H1 (cell line): ENCODE results near the gene PLA2G4E. TPM values are rescaled to one million over a fixed set of nuclear protein-coding genes. Genes with fewer than 3 reads are reported as not detected.

Experiments
- CTCF ChIA-PET: fragments of 300-600 bp; sonication (Branson Sonifier 250); formaldehyde crosslinking; loops from one replicate; lab custom pipeline; 2021; ENCODE audit not compliant: partially characterized antibody; lab: Charles Lee
- POLR2A ChIA-PET: fragments of 300-600 bp; sonication (Branson Sonifier 250); formaldehyde crosslinking; loops from one replicate; lab custom pipeline; 2021; ENCODE audit warnings: inconsistent platforms; ENCODE audit not compliant: partially characterized antibody; lab: Charles Lee
- DNase-seq, 2 experiments: peaks; one replicate each; pipeline versions ENCODE4 v3.0.0 to v3.0.0-alpha.2; 2010 to 2022; ENCODE audit warnings: low spot score in 2 of 2, low read depth in 1 of 2, mixed read lengths in 1 of 2
- FAIRE-seq: peaks from 2 replicates; lab custom pipeline; 2011; peaks lifted over from hg19 to GRCh38; lab: Jason Lieb, UNC
- H2AFZ ChIP-seq: 2 replicates; pipeline ENCODE4 v1.8.1; 2012; ENCODE audit warnings: low read length, inconsistent platforms
- H2AK5ac ChIP-seq: 2 replicates; pipeline ENCODE4 v1.6.1; 2013; ENCODE audit warnings: low read depth, low read length
- H2BK120ac ChIP-seq: replicated peaks from 2 replicates; pipeline ENCODE3; 2013; ENCODE audit warnings: low read depth, low read length, inconsistent platforms
- H2BK12ac ChIP-seq: 2 replicates; pipeline ENCODE4 v1.6.1; 2013; ENCODE audit warnings: low read depth, low read length
- H2BK15ac ChIP-seq: 2 replicates; pipeline ENCODE4 v1.6.1; 2013; ENCODE audit warnings: low read length
- H2BK20ac ChIP-seq: 2 replicates; pipeline ENCODE4 v1.6.1; 2013; ENCODE audit warnings: low read length
- H2BK5ac ChIP-seq: 2 replicates; pipeline ENCODE4 v1.6.1; 2013; ENCODE audit warnings: low read depth, low read length
- H3K14ac ChIP-seq: 2 replicates; pipeline ENCODE4 v1.6.1; 2013; ENCODE audit warnings: inconsistent platforms; ENCODE audit not compliant: insufficient read length
- H3K18ac ChIP-seq: 2 replicates; pipeline ENCODE4 v1.6.1; 2013; ENCODE audit warnings: low read length; ENCODE audit errors: extremely low read depth
- H3K23ac ChIP-seq: 2 replicates; pipeline ENCODE4 v1.6.1; 2013; ENCODE audit warnings: inconsistent platforms; ENCODE audit not compliant: insufficient read length
- H3K23me2 ChIP-seq: 2 replicates; pipeline ENCODE4 v1.6.1; 2013; ENCODE audit warnings: low read depth, low read length
- H3K27ac ChIP-seq: 2 replicates; pipeline ENCODE4 v1.6.1; 2011; ENCODE audit warnings: low read depth, low read length, inconsistent platforms
- H3K27me3 ChIP-seq, 4 experiments: replicated peaks in 1 of 4; 1 replicate in 1 of 4; 2 replicates in 3 of 4; pipeline versions ENCODE4 v1.6.1 to v1.8.1; 2011 to 2013; ENCODE audit warnings: low read length in 3 of 4, mild to moderate bottlenecking in 3 of 4, inconsistent platforms in 2 of 4, mixed read lengths in 2 of 4, moderate library complexity in 1 of 4; ENCODE audit not compliant: control insufficient read depth in 3 of 4, insufficient read depth in 3 of 4; ENCODE audit errors: extremely low read depth in 1 of 4
- H3K36me3 ChIP-seq, 4 experiments: 2 replicates each; pipeline versions ENCODE4 v1.6.1 to v1.8.1; 2011 to 2013; ENCODE audit warnings: mild to moderate bottlenecking in 4 of 4, low read length in 3 of 4, moderate library complexity in 2 of 4, control low read depth in 1 of 4, inconsistent platforms in 1 of 4; ENCODE audit not compliant: insufficient read depth in 4 of 4, control insufficient read depth in 2 of 4
- H3K4ac ChIP-seq: replicated peaks from 2 replicates; pipeline ENCODE3; 2013; ENCODE audit warnings: low read length, low read depth, mixed read lengths, inconsistent platforms; ENCODE audit not compliant: insufficient read length
- H3K4me1 ChIP-seq, 4 experiments: replicated peaks in 1 of 4; 1 replicate in 1 of 4; 2 replicates in 3 of 4; pipeline versions ENCODE4 v1.6.1 to v1.8.1; 2011 to 2013; ENCODE audit warnings: low read length in 3 of 4, inconsistent platforms in 2 of 4, mixed read lengths in 1 of 4; ENCODE audit not compliant: insufficient read depth in 4 of 4, control insufficient read depth in 3 of 4
- H3K4me2 ChIP-seq, 2 experiments: 2 replicates each; pipeline versions ENCODE4 v1.6.1 to v1.8.1; 2011 to 2013; ENCODE audit warnings: low read depth in 2 of 2, low read length in 2 of 2, control low read depth in 1 of 2, inconsistent platforms in 1 of 2, mild to moderate bottlenecking in 1 of 2; ENCODE audit not compliant: insufficient read depth in 1 of 2
- H3K4me3 ChIP-seq, 4 experiments: fragments of 200-600, 300-600 bp in 1 of 4; sonication (generic), shearing (Covaris generic), sonication (Bioruptor Twin) in 1 of 4; 2 replicates each; pipeline versions ENCODE4 v1.5.1 to v1.8.1; 2011 to 2016; ENCODE audit warnings: low read length in 4 of 4, low read depth in 3 of 4, control low read depth in 2 of 4, inconsistent platforms in 2 of 4, mild to moderate bottlenecking in 2 of 4, mixed read lengths in 1 of 4, moderate library complexity in 1 of 4; ENCODE audit not compliant: insufficient read depth in 2 of 4; ENCODE audit errors: extremely low read depth in 1 of 4
- H3K56ac ChIP-seq: replicated peaks from 2 replicates; pipeline ENCODE3; 2013; ENCODE audit warnings: low read depth, mild to moderate bottlenecking, mixed read lengths, low read length, inconsistent platforms; ENCODE audit not compliant: insufficient read length
- H3K79me1 ChIP-seq: 2 replicates; pipeline ENCODE4 v1.6.1; 2013; ENCODE audit warnings: low read depth, low read length, control low read depth
- H3K79me2 ChIP-seq, 2 experiments: 2 replicates each; pipeline versions ENCODE4 v1.6.1 to v1.8.1; 2012 to 2013; ENCODE audit warnings: low read length in 2 of 2, mild to moderate bottlenecking in 2 of 2, inconsistent platforms in 1 of 2; ENCODE audit not compliant: insufficient read depth in 2 of 2, control insufficient read depth in 1 of 2
- H3K9ac ChIP-seq, 4 experiments: replicated peaks in 1 of 4; 1 replicate in 1 of 4; 2 replicates in 3 of 4; pipeline versions ENCODE4 v1.6.1 to v1.8.1; 2011 to 2013; ENCODE audit warnings: low read depth in 3 of 4, low read length in 3 of 4, control low read depth in 2 of 4, mild to moderate bottlenecking in 2 of 4, moderate library complexity in 2 of 4, inconsistent platforms in 1 of 4; ENCODE audit errors: extremely low read depth in 1 of 4
- H3K9me3 ChIP-seq, 2 experiments: 2 replicates each; pipeline versions ENCODE4 v1.6.1 to v1.8.1; 2012 to 2013; ENCODE audit warnings: mild to moderate bottlenecking in 2 of 2, moderate library complexity in 2 of 2, control low read depth in 1 of 2, inconsistent platforms in 1 of 2, low read depth in 1 of 2, low read length in 1 of 2, mixed read lengths in 1 of 2; ENCODE audit not compliant: insufficient read depth in 2 of 2
- H4K20me1 ChIP-seq, 2 experiments: replicated peaks in 1 of 2; 2 replicates each; pipeline versions ENCODE3 to v1.8.1; 2011 to 2013; ENCODE audit warnings: inconsistent platforms in 2 of 2, low read length in 2 of 2, mild to moderate bottlenecking in 1 of 2; ENCODE audit not compliant: insufficient read depth in 2 of 2, control insufficient read depth in 1 of 2
- H4K5ac ChIP-seq: 2 replicates; pipeline ENCODE4 v1.6.1; 2013; ENCODE audit warnings: low read length, low read depth, mixed read lengths, inconsistent platforms; ENCODE audit not compliant: insufficient read length
- H4K8ac ChIP-seq: 2 replicates; pipeline ENCODE4 v1.8.0; 2013; ENCODE audit warnings: mild to moderate bottlenecking, moderate library complexity, low read length, inconsistent platforms; ENCODE audit not compliant: insufficient read depth; ENCODE audit errors: extremely low read depth
- H4K91ac ChIP-seq: replicated peaks from 2 replicates; pipeline ENCODE3; 2013; ENCODE audit warnings: low read length, mixed read lengths, inconsistent platforms; ENCODE audit not compliant: insufficient read length
- BCL11A ChIP-seq, 2 experiments: IDR thresholded peaks; one replicate each; pipeline ENCODE4 v1.6.1; 2011; ENCODE audit warnings: low read depth in 2 of 2, low read length in 2 of 2, mild to moderate bottlenecking in 2 of 2
- CBX5 ChIP-seq: fragments of 300-800, 300-1000 bp; sonication (generic); IDR thresholded peaks from 2 replicates; pipeline ENCODE4 v1.7.1; 2016; ENCODE audit warnings: antibody characterized with exemption, low read length, low read depth
- CREB1 ChIP-seq: IDR thresholded peaks from 2 replicates; pipeline ENCODE4 v1.6.1; 2012; ENCODE audit warnings: inconsistent platforms
- GTF2F1 ChIP-seq: IDR thresholded peaks from 2 replicates; pipeline ENCODE4 v1.6.1; 2012; ENCODE audit warnings: low read depth, low read length, improper control_type of control experiment, borderline replicate concordance
- JUND ChIP-seq: IDR thresholded peaks from 2 replicates; pipeline ENCODE4 v1.6.1; 2011; ENCODE audit warnings: mild to moderate bottlenecking, improper control_type of control experiment, low read length
- KDM1A ChIP-seq: fragments of 200-600, 300-600 bp; sonication (generic); IDR thresholded peaks from 2 replicates; pipeline ENCODE4 v1.7.1; 2016; ENCODE audit warnings: mild to moderate bottlenecking, low read length, borderline replicate concordance
- MAFK ChIP-seq: IDR thresholded peaks from 2 replicates; pipeline ENCODE4 v1.6.1; 2012; ENCODE audit warnings: low read depth, mild to moderate bottlenecking, improper control_type of control experiment, low read length
- NANOG ChIP-seq: IDR thresholded peaks from 2 replicates; pipeline ENCODE4 v1.6.1; 2011; ENCODE audit warnings: low read length, low read depth, mild to moderate bottlenecking, inconsistent platforms; ENCODE audit not compliant: insufficient read depth, poor library complexity, severe bottlenecking
- POLR2A ChIP-seq, 2 experiments: IDR thresholded peaks; 1 replicate in 1 of 2; 2 replicates in 1 of 2; pipeline ENCODE4 v1.6.1; 2011; ENCODE audit warnings: low read depth in 2 of 2, low read length in 2 of 2, mild to moderate bottlenecking in 2 of 2; ENCODE audit errors: control extremely low read depth in 1 of 2
- RBBP5 ChIP-seq: IDR thresholded peaks from 2 replicates; pipeline ENCODE4 v1.7.1; 2012; ENCODE audit warnings: low read depth, mild to moderate bottlenecking, inconsistent platforms, low read length, moderate library complexity, borderline replicate concordance
- SIN3A ChIP-seq, 2 experiments: IDR thresholded peaks in 1 of 2; conservative IDR thresholded peaks in 1 of 2; 2 replicates each; pipeline ENCODE4 v1.6.1; 2011 to 2012; ENCODE audit warnings: low read length in 2 of 2, improper control_type of control experiment in 1 of 2, low read depth in 1 of 2, mild to moderate bottlenecking in 1 of 2
- YY1 ChIP-seq: IDR thresholded peaks from 2 replicates; pipeline ENCODE4 v1.6.1; 2011; ENCODE audit warnings: low read depth, mild to moderate bottlenecking, low read length
- WGBS, 2 experiments: shearing (Covaris generic) in 1 of 2; methylation state at CpG; one replicate each; pipeline versions ENCODE4 v1.1.6 to v1.1.7; 2013 to 2015; ENCODE audit warnings: low lambda C conversion rate in 2 of 2, mixed read lengths in 2 of 2, inconsistent platforms in 1 of 2, low coverage in 1 of 2, missing lambda C conversion rate in 1 of 2; ENCODE audit not compliant: insufficient replicate concordance in 2 of 2, insufficient coverage in 1 of 2, insufficient read length in 1 of 2; ENCODE audit errors: extremely low coverage in 1 of 2, missing lambda C conversion rate in 1 of 2; 5-methylcytosine and 5-hydroxymethylcytosine counted together
- polyA plus RNA-seq, 7 experiments: library from polyadenylated mRNA; depleted of rRNA in 3 of 7; stranded (reverse) in 5 of 7; unstranded in 2 of 7; fragments of >200 nt in 5 of 7; fragments of 200-250 nt in 2 of 7; gene quantifications; 1 replicate in 5 of 7; 2 replicates in 1 of 7; 4 replicates in 1 of 7; pipeline versions ENCODE4 v1.2.1 to v1.2.3, GENCODE V29; 2011 to 2013; ENCODE audit warnings: missing spikeins in 2 of 7, mixed read lengths in 2 of 7
- total RNA-seq: library from RNA; stranded (reverse); fragmentation: NEBNext Ultra II Directional; extraction: Animal tissue kit (Norgen Biotek cat#: 25700); gene quantifications from 2 replicates; pipeline ENCODE4 v1.2.1, GENCODE V29; 2021

PLA2G4E gene
- total and polyA plus RNA-seq, 2 of the 8 experiments (the other 6 are each of a cell fraction or from before 2014, with no cell fraction given): 0.03 TPM; not detected in 1

GRCh38 chr15:41981371-41982132 lies 39.3 kb downstream of the PLA2G4E start:
- Histone ChIP-seq H2BK5ac (no peak overlapping the region), H3K9ac (no peak overlapping the region), H2BK20ac (no peak overlapping the region), H3K23ac (no peak overlapping the region), H3K18ac (no peak overlapping the region), H2AK5ac (no peak overlapping the region), H3K79me2 (no peaks in the 10 kb centered on the region), H4K5ac (no peak overlapping the region), H3K27ac (no peak overlapping the region), H4K91ac (no peak overlapping the region), H3K56ac (no peak overlapping the region), H4K20me1 (no peaks in the 10 kb centered on the region), H2AFZ (no peak overlapping the region), H3K9me3 (no peaks in the 10 kb centered on the region), H3K4me2 (no peak overlapping the region), H3K27me3 (no peaks in the 10 kb centered on the region; a peak in 1 of 7 replicates), H3K4me3 (no peak overlapping the region), H3K79me1 (no peaks in the 10 kb centered on the region), H2BK12ac (no peak overlapping the region), H2BK120ac (no peak overlapping the region), H3K23me2 (no peaks in the 10 kb centered on the region), H3K4ac (no peak overlapping the region), H4K8ac (no peak overlapping the region), H2BK15ac (no peak overlapping the region; the same call in 1 of the 2 replicates), H3K4me1 (no peaks in the 10 kb centered on the region; a peak in 1 of 7 replicates), H3K36me3 (no peaks in the 10 kb centered on the region), H3K14ac (no peak overlapping the region)
- 88% methylated on average over 10 of the region's 10 CpGs; no CpG with 5 or more reads in 1 of the 2 experiments for WGBS, 2 experiments
- CTCF ChIA-PET: interaction anchor here (0.7 to 16.4 kb wide), 6 partner anchors 8 to 157 kb away, joined by 3 to 252 read pairs (median 19); partner anchors contain the start of gene EHD4
- no peak for DNase-seq
- FAIRE-seq: no peak
- POLR2A ChIA-PET: interaction anchor here (0.7 kb wide), 1 partner anchor 9 kb away, joined by 3 read pairs; the partner anchor contains the start of gene EHD4
- no peak for TF ChIP-seq YY1
- TF ChIP-seq RBBP5: no peak
- no peak for TF ChIP-seq JUND
- TF ChIP-seq NANOG: no peak
- no peak for TF ChIP-seq KDM1A
- no peak for TF ChIP-seq CREB1
- TF ChIP-seq CBX5: no peak
- TF ChIP-seq BCL11A (IDR thresholded peaks at IDR 0.05; ENCODE audit: low read depth in 2 of 2, low read length in 2 of 2): no peak
- no peak for TF ChIP-seq POLR2A (IDR thresholded peaks at IDR 0.05; ENCODE audit: control extremely low read depth in 1 of 2, low read depth in 2 of 2, low read length in 2 of 2)
- TF ChIP-seq SIN3A (conservative IDR thresholded peaks at IDR 0.05 in 1 of 2, IDR thresholded peaks at IDR 0.05 in 1 of 2; ENCODE audit: low read depth in 1 of 2, low read length in 2 of 2): no peak
- no peak for TF ChIP-seq MAFK
- TF ChIP-seq GTF2F1: no peak
